ENCODE results near the gene POFUT2.

Gene POFUT2, protein sequence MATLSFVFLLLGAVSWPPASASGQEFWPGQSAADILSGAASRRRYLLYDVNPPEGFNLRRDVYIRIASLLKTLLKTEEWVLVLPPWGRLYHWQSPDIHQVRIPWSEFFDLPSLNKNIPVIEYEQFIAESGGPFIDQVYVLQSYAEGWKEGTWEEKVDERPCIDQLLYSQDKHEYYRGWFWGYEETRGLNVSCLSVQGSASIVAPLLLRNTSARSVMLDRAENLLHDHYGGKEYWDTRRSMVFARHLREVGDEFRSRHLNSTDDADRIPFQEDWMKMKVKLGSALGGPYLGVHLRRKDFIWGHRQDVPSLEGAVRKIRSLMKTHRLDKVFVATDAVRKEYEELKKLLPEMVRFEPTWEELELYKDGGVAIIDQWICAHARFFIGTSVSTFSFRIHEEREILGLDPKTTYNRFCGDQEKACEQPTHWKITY

DNA sequence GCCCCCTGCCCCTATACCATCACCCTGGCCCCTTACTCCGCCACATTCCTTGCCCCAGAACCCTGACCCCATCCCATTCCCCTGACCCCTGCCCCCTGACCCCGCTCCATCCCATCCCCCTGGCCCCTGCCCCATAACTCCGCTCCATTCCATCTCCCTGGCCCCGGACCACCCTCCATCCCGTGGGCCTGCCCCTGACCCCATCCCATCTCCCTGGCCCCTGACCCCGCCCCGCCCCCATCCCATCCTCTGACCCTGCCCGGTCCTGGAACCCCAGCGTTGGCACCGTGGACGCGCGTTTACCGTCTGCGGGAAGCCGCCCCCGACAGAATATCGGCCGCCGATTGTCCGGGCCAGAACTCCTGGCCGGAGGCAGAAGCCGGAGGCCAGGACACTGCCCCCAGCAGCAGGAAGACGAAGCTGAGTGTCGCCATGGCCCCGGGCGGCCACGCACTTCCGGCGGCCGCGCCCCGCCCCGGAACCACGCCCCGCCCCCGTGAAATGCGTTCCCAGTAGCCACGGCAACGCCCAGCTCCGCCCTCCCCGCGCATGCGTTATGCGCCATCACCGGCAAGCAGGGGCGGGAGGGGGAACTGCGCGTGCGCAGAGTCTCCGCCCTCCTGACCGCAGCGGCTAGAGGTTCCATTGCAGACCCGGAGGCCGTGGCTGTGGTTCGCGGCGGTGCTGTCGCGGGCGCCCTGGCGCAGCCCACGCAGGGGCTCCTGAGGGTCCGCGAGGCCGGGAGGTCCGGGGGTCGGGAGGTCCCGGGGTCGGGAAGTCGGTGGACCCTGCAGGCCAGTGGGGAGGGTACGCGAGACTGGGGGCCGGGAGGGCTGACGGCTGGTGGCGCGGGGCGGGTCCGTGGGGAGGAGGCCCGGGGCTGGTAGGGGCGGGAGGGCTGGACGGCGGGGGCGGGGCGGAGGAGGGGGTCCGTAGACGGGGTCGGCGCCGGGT, at the start of gene POFUT2:
POFUT2 (minus strand) TSS at position 458 of the 954 bp plus-strand sequence; CDS start at position 434, 24 bp downstream.
- DNase-seq (ENCODE audit: low read depth) = peak; percentile 78

DNA sequence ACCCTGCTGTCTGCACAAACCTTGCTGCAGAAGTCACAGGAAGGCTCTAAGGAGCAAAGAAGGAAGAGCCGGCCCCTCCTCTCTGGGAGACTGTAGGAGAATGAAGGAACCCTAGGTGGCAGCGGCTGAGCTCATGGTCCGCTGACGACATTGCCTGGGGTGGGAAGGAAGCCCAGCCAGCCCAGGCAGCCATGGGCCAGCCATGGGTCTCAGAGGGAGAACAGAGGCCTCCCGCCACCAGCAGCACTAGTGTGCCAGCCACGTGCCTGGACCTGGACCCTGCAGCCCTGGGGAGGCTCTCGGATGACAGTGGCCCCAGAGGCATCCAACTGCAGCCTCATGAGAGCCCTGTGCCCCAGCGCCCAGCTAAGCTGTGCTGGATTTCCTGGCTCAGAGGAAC, 49.2 kb upstream of the POFUT2 start:
- DNase-seq (ENCODE audit: low read depth) = no peak

DNA sequence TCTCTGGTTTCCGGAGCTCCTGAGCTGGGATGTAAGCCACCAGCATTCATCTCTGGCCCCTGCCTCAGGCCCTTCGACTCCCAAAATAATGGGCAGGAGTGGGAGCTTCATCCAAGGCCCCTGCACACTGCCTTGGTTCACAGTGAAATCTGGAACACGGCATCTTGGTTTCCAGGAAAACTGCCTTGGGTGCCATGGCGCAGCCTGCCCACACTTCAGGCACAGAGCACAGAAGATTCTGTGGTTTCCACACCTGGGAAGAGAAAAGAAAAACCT, 48.8 kb upstream of the POFUT2 start:
- no peak for DNase-seq (ENCODE audit: low read depth)

DNA sequence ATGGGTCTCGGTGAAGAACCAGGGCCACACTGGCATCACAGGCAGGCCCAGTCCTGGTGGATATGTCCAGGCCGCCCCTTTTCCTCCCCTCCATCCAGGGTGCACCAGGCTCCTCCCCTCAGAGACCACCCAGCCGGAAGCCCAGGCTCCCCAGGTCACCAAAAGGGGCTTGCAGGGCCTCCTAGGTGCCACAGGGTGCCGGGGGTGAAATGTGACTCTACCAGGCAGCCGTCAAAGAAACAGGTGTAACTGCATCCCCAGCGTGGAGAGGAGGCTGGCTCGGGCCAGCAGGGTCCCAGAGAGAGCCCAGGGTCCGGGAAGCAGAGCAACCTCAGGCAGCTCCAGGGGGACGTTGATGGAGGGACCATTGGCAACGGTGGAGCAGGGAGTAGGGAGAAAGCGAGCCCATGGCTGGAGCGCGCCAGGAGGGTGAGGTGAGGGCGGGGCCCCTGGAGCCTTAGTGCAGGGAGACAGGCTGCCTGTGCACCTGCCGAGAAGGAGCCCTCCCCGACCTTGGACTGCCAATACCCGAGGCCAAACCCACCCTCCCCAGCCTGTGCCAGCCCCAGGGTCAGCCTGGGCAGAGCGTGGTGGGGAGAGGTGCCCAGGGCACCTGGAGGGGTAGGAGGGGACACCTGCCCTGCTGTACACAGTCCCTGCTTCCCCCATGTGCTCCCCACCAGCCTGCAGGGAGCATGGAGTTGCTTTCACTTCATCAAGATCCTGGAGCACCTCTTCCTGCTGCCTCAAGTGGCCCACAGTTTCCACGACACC, 48.3 kb upstream of the POFUT2 start:
- DNase-seq (ENCODE audit: low read depth) = no peak

DNA sequence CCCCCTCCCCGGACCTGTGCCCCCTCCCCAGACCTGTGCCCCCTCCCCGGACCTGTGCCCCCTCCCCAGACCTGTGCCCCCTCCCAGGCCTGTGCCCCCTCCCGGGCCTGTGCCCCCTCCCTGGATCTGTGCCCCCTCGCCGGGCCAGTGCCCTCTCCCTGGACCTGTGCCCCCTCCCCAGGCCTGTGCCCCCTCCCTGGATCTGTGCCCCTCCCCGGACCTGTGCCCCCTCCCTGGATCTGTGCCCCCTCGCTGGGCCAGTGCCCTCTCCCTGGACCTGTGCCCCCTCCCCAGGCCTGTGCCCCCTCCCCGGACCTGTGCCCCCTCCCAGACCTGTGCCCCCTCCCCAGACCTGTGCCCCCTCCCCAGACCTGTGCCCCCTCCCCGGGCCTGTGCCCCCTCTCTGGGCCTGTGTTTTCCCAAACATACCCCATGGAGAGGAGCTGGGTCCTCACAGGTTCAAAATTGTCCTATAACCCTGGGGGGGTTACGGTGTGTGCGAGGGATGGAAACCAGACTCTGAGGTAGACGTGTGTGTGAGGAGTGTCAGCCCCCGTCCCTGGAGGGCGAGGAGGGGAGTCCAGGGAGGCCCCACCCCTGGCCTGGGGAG, 47.6 kb upstream of the POFUT2 start:
- DNase-seq (ENCODE audit: low read depth) = no peak

DNA sequence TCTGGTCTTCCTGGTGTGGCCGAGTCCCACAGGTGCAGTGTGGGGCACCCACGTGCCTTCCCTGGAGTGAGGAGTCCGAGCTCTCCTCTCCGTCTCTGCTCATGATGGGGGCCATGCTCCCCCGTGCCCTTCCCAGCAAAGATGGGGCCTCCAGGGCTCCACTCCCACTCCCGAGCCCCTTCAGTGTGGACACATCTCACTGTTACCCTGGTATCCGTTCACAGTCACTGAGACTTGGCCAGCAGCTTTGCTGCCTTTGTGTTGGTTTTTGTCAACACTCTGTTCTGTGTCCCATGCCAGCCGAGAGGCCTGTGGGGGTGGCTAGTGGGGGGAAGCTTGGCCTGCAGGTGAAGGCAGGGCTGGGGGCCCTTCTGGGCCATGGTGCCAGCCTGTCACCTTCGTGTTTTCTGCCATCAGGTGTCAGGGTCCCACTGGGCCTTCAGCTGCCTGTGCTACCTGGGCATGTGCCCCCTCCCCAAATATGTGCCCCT, 46.9 kb upstream of the POFUT2 start:
- no peak for DNase-seq (ENCODE audit: low read depth)

DNA sequence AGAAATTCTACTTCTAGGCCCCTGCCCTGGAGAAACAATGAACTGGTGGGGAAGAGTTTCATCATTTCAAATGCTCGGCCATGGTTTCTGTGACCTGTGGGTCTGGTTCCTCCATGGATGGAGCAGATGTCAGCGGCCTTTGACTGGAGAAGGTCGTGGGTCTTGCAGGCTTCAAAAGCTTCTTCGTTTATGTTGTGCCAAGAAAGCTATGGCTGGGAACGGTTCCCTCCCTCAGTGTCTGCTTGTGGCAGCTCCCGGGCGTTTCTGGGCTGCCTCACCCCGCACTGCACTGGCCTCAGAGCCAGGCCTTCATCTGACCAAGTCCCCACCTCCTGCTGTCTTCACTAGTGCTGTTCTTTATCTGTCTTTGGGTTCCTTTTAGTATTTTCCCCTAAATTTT, 46.4 kb upstream of the POFUT2 start:
- DNase-seq (ENCODE audit: low read depth) = no peak

DNA sequence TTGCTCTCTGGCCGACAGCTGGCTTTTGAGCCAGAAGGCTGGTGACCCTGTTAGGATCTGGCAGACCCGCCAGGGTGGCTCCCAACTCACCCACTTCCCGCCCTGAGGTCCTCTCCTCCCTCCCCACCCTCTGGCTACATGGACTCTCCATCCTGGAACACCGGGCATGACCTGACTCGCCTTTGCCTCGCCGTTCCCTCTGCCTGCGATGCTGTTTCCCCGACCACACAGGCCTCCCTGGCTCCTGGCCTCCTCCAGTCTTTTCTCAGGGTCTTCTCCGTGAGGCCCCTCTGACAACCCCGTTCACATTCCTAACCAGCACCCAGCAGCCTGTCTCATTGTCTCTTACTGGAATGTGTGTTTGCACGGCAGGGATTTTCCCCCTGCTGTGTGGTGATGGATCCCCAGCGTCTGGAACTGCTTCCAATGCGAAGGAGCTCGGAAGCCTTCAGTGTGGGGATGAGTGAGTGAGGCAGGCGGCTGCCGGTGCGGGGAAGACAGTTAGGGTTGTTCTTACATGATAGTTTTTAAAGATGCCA, 46.0 kb upstream of the POFUT2 start:
- no peak for DNase-seq (ENCODE audit: low read depth)

DNA sequence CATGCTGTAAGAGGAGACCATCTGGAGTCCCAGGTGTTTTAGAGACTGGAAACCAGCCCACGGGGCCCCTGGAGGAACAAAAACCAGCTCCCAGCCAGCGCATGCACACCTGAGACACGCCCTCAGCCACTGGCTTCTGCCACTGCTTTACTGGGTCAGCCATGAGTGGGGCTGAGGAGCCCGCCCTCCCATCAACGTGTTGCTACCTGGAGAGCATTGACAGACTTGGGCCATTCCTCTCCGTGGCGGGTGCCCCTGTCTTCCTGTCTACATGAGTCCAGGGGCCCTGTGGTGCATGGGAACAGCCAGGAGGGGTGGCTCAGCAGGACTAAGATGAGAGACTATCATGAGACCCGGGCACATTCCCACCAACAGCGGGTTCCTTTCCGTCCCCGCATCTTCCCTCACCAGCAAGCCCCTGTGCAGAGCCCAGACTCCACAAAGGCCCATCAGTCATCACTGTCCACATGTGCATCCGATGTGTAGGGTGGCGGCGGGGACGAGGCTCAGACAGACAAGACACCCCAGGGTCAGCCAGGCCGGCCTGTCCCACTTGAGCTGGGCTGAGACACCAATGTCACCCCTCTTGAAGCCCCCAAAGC, 45.4 kb upstream of the POFUT2 start:
- no peak for DNase-seq (ENCODE audit: low read depth)

DNA sequence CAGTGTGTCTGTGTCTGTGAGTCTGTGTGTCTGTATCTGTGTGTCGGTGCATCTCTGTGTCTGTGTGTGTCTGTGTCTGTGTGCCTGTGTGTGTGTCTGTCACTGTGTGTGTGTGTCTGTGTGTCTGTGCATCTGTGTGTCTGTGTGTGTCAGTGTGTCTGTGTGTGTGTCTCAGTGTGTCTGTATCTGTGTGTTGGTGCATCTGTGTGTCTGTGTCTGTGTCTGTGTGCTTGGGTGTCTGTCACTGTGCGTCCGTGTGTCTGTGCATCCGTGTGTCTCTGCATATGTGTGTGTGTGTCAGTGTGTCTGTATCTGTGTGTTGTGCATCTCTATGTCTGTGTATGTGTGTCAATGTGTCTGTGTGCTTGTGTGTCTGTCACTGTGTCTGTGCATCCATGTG, 44.7 kb upstream of the POFUT2 start:
- DNase-seq (ENCODE audit: low read depth) = no peak

DNA sequence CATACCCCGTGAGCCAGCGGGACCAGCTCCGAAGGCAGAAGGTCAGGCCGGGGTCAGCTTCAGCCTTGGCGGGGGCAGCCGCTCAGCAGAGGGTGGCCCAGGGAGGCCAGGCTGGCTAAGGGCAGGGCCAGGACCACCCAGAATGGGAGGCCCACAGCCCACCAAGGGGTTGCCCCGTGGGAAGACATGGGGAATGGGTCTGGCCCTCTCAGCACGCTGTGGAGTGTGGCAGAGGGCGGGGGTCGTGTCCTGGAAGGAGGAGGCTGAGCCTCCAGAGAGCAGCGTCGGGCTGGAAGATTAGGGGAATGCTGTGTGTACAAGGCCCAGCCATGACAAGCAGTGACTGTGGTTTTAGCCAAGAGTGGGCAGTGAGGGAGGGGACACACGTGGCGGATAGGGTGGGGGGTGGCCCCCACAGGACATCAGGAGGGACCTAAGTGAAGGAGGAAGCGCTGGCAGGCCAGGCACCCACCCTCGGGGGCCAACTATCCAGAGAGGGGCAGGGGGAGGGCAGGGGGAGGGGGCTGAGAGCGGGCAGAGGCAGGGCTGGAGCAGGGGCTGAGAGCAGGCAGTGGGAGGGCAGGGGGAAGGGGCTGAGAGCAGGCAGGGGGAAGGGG, 43.9 kb upstream of the POFUT2 start:
- no peak for DNase-seq (ENCODE audit: low read depth)

DNA sequence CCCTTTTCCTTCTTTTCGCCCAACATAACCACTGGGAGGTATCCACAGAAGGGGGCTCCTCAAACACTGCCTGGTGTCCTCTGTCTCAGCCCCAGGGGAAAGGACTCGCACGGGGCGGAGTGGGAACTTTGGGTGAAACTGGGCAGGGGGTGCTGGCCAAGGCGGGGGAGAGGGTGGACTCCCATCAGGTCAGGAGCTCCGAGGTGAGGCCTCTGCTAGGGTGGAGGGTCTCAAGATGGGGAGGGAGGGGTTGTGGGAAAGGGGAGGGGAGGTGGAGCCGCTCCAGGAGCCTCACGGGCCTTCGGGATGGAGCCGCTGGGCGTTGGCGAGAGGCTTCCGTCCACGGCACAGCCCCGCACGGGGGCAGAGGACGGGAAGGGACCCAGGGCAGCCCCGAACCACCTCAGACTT, 43.2 kb upstream of the POFUT2 start:
- DNase-seq (ENCODE audit: low read depth) = no peak

DNA sequence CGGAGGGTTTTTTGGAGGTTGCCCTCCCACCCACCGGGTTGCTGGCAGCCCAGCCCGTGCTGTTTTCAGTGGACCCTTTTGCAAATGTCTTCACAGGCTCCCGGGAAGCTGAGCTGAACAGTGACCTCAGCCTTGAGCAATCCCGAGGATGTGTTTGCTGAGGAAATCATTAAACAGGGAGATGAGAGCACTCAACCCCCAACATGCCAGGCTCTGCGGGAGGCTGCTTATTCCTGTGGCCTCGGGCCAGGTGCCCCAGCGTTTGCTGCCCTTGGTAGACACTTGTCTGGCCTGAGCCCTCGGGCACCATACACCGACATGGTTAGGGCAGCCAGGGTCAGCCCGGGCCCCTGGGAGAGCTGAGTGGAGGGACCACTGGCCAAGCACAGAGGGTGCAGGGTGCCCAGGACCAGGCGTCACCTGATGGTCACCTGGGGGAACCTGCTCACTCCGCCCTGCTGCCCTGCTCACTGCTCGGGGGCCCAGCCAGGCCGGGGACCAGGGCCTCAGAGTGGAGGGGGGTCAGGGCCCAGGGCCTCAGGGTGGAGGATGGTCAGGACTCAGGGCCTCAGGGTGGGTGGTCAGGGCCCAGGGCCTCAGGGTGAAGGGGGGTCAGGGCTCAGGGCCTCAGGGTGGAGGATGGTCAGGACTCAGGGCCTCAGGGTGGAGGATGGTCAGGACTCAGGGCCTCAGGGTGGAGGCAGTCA, 42.5 kb upstream of the POFUT2 start:
- peak; percentile 50 for DNase-seq (ENCODE audit: low read depth)

DNA sequence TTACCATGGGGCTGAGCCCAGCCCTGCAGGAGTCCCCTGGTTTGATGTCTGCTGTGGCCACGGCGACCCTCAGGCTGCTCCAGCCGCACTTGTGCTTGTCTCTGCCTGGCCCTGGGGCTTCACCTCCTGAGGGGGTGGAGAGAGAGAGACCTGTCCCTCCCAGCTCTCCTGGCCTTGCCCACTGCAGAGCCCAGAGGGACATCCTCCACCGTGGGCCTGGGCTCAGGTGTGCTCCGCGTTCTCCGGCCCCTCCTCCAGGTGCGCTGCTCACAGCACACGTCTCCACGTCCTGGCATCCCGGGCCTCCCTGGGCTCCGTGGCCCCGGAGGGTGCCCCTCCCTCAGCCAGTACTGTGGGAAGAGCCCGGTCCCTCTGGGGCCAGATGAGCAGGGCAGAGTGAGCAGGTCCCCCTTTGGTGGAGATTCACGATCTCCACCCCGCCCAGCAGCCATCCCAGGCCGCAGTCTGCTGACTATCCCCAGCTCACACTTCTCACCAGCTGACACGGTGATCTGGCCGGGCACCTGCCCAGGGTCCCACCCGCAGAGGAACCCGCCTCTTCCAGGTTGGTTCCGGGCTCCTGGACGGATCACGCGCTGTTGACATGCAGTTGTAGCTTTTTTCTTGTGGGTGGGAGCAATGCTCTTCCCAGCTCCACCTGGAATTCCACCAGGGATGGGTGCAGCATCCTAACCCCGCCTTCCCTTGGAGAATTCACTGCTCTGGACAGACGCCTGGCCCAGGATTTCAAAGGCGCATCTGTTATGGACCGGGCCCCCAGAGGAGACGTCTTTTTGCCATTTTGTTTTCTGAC, 41.8 kb upstream of the POFUT2 start:
- DNase-seq (ENCODE audit: low read depth) = no peak

DNA sequence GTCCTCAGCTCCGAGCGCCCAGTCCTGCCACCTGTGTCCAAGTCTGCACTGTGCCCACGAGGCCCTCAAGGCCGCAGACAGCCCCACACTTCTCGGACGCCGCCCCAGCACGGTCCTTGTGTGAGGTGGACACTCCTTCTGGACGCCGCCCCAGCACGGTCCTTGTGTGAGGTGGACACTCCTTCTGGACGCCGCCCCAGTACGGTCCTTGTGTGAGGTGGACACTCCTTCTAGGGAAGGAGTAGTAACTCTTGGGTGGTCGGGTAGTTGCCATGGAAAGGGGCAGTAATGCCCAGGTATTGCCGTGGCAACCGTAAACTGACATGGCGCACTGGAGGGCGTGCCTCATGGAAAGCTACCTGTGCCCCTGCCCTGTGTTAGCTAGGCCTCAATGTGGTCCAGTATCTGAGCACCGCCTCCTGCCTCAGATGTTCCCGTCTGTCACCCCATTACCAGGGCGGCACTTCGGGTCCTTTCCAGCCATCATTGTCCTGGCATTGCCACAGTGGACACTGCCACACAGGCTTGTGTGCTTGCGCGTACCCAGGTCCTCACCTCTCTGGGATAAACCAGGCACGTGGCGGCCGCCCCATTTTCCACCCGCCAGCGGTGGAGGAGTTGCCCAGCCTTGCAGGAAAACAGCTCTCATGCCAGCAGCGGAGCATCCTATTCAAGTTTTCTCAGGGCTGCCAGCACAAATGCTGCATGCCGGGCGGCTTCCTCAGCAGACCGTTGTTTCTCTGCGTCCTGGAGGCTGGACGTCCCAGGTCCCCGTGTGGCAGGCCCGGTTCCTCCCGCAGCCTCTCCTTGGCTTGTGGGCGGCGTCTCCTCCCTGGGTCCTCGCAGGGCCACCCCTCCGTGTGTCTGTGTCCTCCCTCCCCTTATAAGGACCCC, 40.8 kb upstream of the POFUT2 start:
- no peak for DNase-seq (ENCODE audit: low read depth)

DNA sequence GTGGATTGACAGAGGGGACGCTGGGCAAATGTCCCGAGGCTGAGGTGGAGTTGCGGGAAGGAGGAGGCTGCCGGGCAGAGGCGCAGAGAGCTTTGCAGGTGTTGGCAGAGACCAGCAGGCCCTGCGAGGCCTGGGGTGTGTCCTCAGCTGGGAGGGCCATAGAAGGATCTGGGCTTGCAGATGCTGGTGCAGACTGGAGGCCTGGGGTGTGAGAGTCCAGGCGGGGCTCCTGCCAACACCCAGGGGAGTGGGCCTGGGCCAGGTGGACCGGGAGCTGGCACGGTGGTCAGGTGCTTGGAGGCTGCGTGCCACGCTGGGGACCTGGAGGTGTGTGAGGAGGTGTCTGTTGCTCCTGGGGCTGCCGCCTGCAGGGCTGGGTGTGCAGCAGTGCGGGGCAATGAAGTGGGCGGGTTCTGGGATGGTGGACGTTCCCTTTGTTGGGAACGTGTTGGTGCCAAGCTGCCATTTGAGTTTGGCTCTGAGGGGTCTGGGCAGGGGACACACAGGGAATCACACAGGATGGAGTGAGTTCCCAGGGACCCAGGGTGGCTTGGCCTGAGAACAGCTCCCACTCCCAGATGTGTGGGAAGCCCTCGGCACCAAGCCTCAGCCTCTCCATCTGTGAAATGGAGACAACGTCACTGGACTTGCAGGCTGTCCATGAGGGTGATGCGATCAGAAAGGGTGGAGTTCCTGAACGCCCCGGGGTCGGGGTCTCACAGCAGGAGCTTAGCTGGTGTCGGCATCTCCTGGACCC, 39.9 kb upstream of the POFUT2 start:
- DNase-seq (ENCODE audit: low read depth) = no peak

DNA sequence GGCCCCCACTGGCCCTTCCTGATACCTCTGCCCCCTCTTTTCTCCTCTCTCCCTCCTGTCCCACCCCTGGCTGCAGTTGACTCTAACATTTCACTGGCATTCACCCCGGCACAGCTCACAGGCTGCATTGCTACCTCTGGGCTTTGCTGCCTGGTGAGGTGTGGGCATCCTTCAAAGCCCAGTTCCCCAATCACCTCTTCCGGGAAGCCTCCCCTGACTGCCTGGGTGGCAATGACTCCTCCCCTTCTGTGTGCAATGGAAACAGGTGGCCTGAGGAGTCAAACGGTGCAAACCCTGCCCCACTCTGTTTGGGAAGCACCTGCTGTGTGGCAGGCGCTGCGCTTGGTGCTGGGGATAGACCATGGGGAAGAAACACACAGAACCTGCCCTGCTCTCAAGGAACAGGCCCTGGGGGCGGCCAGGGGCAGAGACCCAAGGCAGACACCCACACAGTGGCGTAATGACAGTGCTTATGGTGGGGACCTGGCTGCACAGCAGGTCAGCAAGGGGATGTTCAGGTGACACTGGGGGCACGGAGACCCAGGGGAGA, 39.3 kb upstream of the POFUT2 start:
- no peak for DNase-seq (ENCODE audit: low read depth)
